NCI-H187 treated with DMSO at 0.1 percent for 48 hours (cell line): ENCODE data around the gene ASIC4.
A peak's percentile ranks its signal among the peaks of the same experiment; 100 is the strongest.

ENCODE experiments used
- DNase-seq: peaks from one replicate; lab custom pipeline; 2025; lab: John Stamatoyannopoulos, UW

The ASIC4 gene

GRCh38 chr2:219498280-219499057, 15.8 kb upstream of the ASIC4 start, which contains the start of gene GMPPA:
TSS of gene GMPPA (plus strand) at chr2:219498891. CDS start at chr2:219499976, 1,085 bp downstream.
- DNase-seq: peak; percentile 45

- no peak for DNase-seq
Observed at GRCh38 chr2:219499058-219499307, 15.3 kb upstream of the ASIC4 start.

- no peak for DNase-seq
Observed at GRCh38 chr2:219499555-219499954, 14.7 kb upstream of the ASIC4 start.

- no peak for DNase-seq
Observed at GRCh38 chr2:219500135-219500534, 14.1 kb upstream of the ASIC4 start.

- DNase-seq: no peak
Observed at GRCh38 chr2:219501849-219502248, 12.4 kb upstream of the ASIC4 start.

GRCh38 chr2:219502618-219503017, 11.7 kb upstream of the ASIC4 start:
- DNase-seq: no peak

GRCh38 chr2:219505585-219505984, 8.7 kb upstream of the ASIC4 start:
- no peak for DNase-seq

GRCh38 chr2:219506153-219506801, 8.0 kb upstream of the ASIC4 start:
- no peak for DNase-seq

- no peak for DNase-seq
Observed at GRCh38 chr2:219506802-219507526, 7.3 kb upstream of the ASIC4 start.

- no peak for DNase-seq
Observed at GRCh38 chr2:219507581-219508443, 6.5 kb upstream of the ASIC4 start.

GRCh38 chr2:219508444-219508734, 5.9 kb upstream of the ASIC4 start:
- no peak for DNase-seq

GRCh38 chr2:219508971-219509779, 5.1 kb upstream of the ASIC4 start:
- DNase-seq: no peak

- DNase-seq: no peak
Observed at GRCh38 chr2:219509780-219510511, 4.3 kb upstream of the ASIC4 start.

GRCh38 chr2:219510512-219511135, 3.7 kb upstream of the ASIC4 start:
- DNase-seq: no peak

- DNase-seq: no peak
Observed at GRCh38 chr2:219511547-219512325, 2.5 kb upstream of the ASIC4 start.

GRCh38 chr2:219512524-219513216, 1.6 kb upstream of the ASIC4 start:
- DNase-seq: no peak

- DNase-seq: no peak
Observed at GRCh38 chr2:219513787-219514186, 495 bp upstream of the ASIC4 start.

- DNase-seq: no peak
Observed at GRCh38 chr2:219514836-219515235, 554 bp downstream of the ASIC4 start.
